SKM-1 (cell line): ENCODE data around the gene PCDHGA7.
"Not testable (repeated sequence)": the region's sequence is repeated elsewhere in the genome, so short reads cannot be mapped to it uniquely, and the experiment has no call there.

Source experiments
- DNase-seq: peaks from one replicate; lab custom pipeline; 2025; ENCODE audit not compliant: unreplicated experiment; lab: John Stamatoyannopoulos, UW

Gene PCDHGA7

DNA sequence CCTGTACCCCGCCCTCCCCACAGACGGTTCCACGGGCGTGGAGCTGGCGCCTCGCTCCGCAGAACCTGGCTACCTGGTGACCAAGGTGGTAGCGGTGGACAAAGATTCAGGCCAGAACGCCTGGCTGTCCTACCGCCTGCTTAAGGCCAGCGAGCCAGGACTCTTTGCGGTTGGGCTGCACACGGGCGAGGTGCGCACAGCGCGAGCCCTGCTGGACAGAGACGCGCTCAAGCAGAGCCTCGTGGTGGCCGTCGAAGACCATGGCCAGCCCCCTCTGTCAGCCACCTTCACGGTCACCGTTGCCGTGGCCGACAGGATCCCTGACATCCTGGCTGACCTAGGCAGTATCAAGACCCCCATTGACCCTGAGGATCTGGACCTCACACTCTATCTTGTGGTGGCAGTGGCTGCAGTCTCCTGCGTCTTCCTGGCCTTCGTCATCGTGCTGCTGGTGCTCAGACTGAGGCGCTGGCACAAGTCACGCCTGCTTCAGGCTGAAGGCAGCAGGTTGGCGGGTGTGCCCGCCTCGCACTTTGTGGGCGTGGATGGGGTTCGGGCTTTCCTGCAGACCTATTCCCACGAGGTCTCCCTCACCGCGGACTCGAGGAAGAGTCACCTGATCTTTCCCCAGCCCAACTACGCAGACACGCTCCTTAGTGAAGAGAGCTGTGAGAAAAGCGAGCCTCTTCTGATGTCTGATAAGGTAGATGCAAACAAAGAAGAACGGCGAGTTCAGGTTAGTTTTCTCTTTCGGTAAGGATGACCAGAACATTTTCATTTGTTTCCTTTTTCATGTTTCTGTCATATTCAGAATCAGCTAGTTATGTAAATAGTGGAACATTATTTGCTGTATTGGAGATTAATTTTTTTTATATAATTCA, 16.3 kb upstream of the PCDHGA7 start:
- no peak for DNase-seq

GRCh38 chr5:141369994-141370848, 12.3 kb upstream of the PCDHGA7 start, which contains the start of gene PCDHGB3:
Gene PCDHGB3 (plus strand): TSS chr5:141370242. CDS start chr5:141370395, 153 bp downstream.
- DNase-seq = no peak

DNA sequence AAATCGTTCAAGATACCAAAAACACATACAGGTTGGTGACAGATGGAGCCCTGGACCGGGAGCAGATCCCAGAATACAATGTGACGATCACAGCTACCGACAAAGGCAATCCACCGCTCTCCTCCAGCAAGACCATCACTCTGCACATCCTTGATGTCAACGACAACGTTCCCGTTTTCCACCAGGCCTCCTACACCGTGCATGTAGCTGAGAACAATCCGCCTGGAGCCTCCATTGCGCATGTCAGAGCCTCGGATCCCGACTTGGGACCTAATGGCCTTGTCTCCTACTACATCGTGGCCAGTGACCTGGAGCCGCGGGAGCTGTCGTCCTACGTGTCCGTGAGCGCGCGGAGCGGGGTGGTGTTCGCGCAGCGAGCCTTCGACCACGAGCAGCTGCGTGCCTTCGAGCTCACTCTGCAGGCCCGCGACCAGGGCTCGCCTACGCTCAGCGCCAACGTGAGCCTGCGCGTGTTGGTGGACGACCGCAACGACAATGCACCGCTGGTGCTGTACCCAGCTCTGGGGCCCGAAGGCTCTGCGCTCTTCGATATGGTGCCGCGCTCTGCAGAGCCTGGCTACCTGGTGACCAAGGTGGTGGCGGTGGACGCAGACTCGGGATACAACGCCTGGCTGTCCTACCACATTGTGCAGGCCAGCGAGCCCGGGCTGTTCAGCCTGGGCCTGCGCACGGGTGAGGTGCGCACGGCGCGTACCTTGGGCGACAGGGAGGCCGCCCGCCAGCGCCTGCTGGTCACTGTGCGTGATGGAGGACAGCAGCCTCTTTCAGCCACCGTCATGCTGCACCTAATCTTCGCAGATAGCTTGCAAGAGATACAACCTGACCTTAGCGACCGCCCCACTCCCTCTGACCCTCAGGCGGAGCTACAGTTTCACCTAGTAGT, 10.7 kb upstream of the PCDHGA7 start:
- DNase-seq = no peak

DNA sequence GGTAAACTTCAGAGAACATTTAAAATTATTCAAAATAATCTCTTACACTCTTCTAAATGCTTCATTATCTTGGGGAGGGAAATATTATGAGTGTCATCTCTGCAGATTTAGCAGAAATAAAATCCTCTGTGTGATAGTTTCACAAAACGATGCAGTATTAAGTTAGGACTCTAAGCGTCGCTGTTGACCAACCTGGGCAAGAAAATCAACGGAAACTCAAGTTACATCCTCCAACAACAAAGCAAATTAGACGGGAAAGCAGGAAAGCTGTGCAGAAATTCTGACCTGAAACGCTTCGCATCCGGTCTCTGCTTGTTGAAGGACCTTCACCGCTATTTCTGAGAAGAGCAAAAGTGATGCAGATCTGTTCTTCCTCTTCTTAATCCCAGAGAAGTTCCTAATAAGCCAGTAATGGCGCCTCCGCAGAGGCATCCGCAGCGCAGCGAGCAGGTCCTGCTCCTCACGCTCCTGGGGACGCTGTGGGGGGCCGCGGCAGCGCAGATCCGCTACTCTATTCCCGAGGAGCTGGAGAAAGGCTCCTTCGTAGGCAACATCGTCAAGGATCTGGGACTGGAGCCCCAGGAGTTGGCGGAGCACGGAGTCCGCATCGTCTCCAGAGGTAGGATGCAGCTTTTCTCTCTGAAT, 8.7 kb upstream of the PCDHGA7 start, which contains the start of gene PCDHGA6:
Gene PCDHGA6 (plus strand): TSS at position 219 of the 645 bp plus-strand sequence. CDS start 193 bp downstream, at position 412.
- DNase-seq = no peak

GRCh38 chr5:141374627-141375026, 7.9 kb upstream of the PCDHGA7 start:
- DNase-seq = no peak

GRCh38 chr5:141375444-141376155, 6.9 kb upstream of the PCDHGA7 start:
- DNase-seq = not testable (repeated sequence)

DNA sequence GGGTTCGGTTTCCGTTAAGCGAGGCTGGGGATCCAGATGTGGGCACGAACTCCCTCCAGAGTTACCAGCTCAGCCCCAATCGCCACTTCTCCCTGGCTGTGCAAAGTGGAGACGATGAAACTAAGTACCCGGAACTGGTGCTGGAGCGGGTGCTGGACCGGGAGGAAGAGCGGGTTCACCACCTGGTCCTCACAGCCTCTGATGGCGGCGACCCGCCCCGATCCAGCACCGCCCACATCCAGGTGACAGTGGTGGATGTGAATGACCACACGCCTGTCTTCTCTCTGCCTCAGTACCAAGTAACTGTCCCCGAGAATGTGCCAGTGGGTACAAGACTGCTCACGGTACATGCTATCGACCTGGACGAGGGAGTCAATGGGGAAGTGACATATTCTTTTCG, 803 bp downstream of the PCDHGA7 start:
- DNase-seq = no peak

- no peak for DNase-seq
Observed at GRCh38 chr5:141384471-141385267, 2.1 kb downstream of the PCDHGA7 start.

- not testable (repeated sequence) for DNase-seq
Observed at GRCh38 chr5:141387557-141388311, 5.2 kb downstream of the PCDHGA7 start, which contains the start of gene PCDHGB4. Gene PCDHGB4 (plus strand): TSS chr5:141387698. CDS start chr5:141387885, 187 bp downstream.

DNA sequence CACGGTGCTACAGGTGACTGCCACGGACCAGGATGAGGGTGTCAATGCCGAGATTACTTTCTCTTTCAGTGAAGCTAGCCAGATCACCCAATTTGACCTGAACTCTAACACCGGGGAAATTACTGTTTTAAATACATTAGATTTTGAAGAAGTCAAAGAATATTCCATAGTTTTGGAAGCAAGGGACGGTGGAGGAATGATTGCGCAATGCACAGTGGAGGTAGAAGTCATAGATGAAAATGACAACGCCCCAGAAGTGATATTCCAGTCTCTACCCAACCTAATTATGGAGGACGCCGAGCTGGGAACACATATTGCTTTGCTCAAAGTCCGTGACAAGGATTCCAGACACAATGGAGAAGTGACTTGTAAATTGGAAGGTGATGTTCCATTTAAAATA, 6.1 kb downstream of the PCDHGA7 start:
- no peak for DNase-seq

GRCh38 chr5:141389153-141390042, 6.9 kb downstream of the PCDHGA7 start:
- no peak for DNase-seq

GRCh38 chr5:141392429-141393198, 10.1 kb downstream of the PCDHGA7 start, which contains the start of gene PCDHGA8:
Gene PCDHGA8 (plus strand): TSS chr5:141392633. CDS start chr5:141392814, 181 bp downstream.
- DNase-seq = no peak

- no peak for DNase-seq
Observed at GRCh38 chr5:141393267-141393666, 10.7 kb downstream of the PCDHGA7 start.

DNA sequence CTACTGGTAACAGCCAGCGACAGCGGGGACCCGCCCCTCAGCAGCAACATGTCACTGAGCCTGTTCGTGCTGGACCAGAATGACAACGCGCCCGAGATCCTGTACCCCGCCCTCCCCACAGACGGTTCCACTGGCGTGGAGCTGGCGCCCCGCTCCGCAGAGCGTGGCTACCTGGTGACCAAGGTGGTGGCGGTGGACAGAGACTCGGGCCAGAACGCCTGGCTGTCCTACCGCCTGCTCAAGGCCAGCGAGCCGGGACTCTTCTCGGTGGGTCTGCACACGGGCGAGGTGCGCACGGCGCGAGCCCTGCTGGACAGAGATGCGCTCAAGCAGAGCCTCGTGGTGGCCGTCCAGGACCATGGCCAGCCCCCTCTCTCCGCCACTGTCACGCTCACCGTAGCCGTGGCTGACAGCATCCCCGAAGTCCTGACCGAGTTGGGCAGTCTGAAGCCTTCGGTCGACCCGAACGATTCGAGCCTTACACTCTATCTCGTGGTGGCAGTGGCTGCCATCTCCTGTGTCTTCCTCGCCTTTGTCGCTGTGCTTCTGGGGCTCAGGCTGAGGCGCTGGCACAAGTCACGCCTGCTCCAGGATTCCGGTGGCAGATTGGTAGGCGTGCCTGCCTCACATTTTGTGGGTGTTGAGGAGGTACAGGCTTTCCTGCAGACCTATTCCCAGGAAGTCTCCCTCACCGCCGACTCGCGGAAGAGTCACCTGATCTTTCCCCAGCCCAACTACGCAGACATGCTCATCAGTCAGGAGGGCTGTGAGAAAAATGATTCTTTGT, 12.1 kb downstream of the PCDHGA7 start:
- not testable (repeated sequence) for DNase-seq
